Measurements from ENCODE around the gene RING1. TPM values are rescaled to one million over a fixed set of nuclear protein-coding genes. Genes with fewer than 3 reads are reported as not detected.

RING1 gene
- total RNA-seq, 1 experiment from 2014 or later, result 31.0 TPM

DNA sequence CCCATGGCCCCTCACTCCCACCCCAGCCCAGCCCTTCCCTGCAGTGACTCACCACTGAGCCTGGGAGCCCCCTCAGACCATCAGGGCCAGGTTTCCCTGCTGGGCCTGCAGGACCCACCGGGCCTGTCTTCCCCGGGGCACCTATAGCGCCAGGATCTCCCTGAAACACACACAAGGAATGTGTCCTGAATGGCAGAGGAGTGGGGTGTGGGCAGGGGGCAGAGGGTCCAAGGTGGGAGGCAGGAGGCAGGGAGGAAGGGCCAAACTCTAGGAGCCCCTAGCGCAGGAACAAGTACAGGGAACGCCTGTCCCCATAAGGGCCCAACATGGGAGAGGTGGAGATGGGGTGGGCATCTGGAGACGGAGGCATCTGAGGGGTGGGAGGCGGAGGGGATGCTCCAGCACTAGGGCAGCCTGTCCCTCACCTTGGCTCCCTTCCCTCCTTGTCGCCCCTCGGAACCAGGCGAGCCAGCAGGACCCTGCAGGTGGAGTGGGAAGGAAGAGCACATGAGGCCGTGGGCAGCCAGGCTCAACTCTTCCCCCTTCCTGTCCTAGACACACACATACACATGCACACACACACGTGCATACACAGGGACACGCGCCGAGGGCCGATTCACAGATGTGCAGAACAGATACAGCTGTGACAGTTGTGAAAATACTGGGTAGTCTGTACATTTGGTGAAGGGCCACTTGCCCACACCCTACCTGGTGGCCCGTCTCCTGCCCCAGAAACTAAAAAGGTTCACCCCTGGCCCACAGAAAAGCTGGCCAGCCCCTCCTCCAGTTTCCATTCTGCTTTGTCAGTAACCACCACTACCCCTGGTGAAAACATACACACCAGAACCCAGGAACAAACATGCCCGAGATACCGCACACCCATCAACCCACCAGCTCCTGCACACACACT lies 40.7 kb upstream of the RING1 start:
- H3K27me3 ChIP-seq (ENCODE audit: insufficient read depth, low read length), result no peaks in the 10 kb centered on the region
- H3K23me2 ChIP-seq (ENCODE audit: insufficient read length, low read depth, low read length, poor library complexity, severe bottlenecking), result no peaks in the 10 kb centered on the region
- no peak for TF ChIP-seq CTCF (conservative IDR thresholded peaks at IDR 0.05)
- no peak overlapping the region for H2BK12ac ChIP-seq (ENCODE audit: insufficient read length, low read depth, low read length)
- H3K14ac ChIP-seq (ENCODE audit: insufficient read depth, low read length), result no peak overlapping the region; the same call in 1 of the 2 replicates
- H2AK5ac ChIP-seq (ENCODE audit: insufficient read length, low read length), result no peak overlapping the region
- H3T11ph ChIP-seq (ENCODE audit: low read length), result no peak overlapping the region
- no peak overlapping the region for H4K8ac ChIP-seq (replicated peaks; ENCODE audit: insufficient read length, low read depth, low read length)
- no peak overlapping the region for H3K27ac ChIP-seq (ENCODE audit: insufficient read length, low read depth, low read length)
- H2BK120ac ChIP-seq (ENCODE audit: low read depth, low read length, poor library complexity, severe bottlenecking), result no peak overlapping the region
- no peak overlapping the region for H2AFZ ChIP-seq (ENCODE audit: low read length)
- H2BK20ac ChIP-seq (ENCODE audit: low read depth, low read length, poor library complexity, severe bottlenecking), result no peak overlapping the region
- no peak overlapping the region for H3K4ac ChIP-seq (ENCODE audit: low read depth, low read length)
- no peak overlapping the region for H3K9ac ChIP-seq (ENCODE audit: extremely low read depth, insufficient read length, low read length)
- Mint-ChIP-seq H3K36me3 (ENCODE audit: insufficient read depth in 1 of 3, low read depth in 3 of 3) (no peaks in the 10 kb centered on the region), H3K4me3 (no peak overlapping the region), H3K9me3 (no peaks in the 10 kb centered on the region), H3K27me3 (ENCODE audit: low read depth) (peaks cover 17% of the 10 kb centered on the region), H3K4me1 (peaks cover 8 to 12% of the 10 kb centered on the region in 2 experiments), H3K27ac (no peak overlapping the region; a peak in 1 of 7 replicates)
- H3K18ac ChIP-seq (ENCODE audit: insufficient read length, low read depth, low read length), result no peak overlapping the region
- H3K9me3 ChIP-seq (ENCODE audit: control insufficient read depth, low read depth, low read length), result no peaks in the 10 kb centered on the region
- no peak overlapping the region for H3K4me2 ChIP-seq (ENCODE audit: insufficient read depth, insufficient read length, low read length)
- H3K4me1 ChIP-seq (ENCODE audit: insufficient read depth, low read length), result no peaks in the 10 kb centered on the region
- H2BK15ac ChIP-seq (ENCODE audit: low read depth, low read length), result no peak overlapping the region
- H3K79me1 ChIP-seq (ENCODE audit: insufficient read depth, low read depth, low read length, poor library complexity, severe bottlenecking), result no peaks in the 10 kb centered on the region
- no peak overlapping the region for H3K23ac ChIP-seq (ENCODE audit: insufficient read length, low read depth, low read length)
- no peak overlapping the region for H4K91ac ChIP-seq (ENCODE audit: insufficient read length, low read depth, low read length)
- peaks cover 3% of the 10 kb centered on the region for H4K20me1 ChIP-seq (ENCODE audit: control insufficient read depth, insufficient read depth, insufficient read length)
- H3K56ac ChIP-seq (ENCODE audit: insufficient read length, low read depth, low read length), result no peak overlapping the region
- no peaks in the 10 kb centered on the region for H3K79me2 ChIP-seq (ENCODE audit: insufficient read depth, low read length)
- no CpG with 5 or more reads among the region's 19 CpGs for WGBS (ENCODE audit: extremely low coverage, insufficient read length, low lambda C conversion rate)
- H2BK5ac ChIP-seq (ENCODE audit: insufficient read length, low read length), result no peak overlapping the region
- DNase-seq, result peak; percentile 22
- H4K5ac ChIP-seq (ENCODE audit: insufficient read length, low read depth, low read length), result no peak overlapping the region
